DOHH2 (cell line): ENCODE measurements around the gene OBSCN.

ENCODE experiments used
- H3F3A ChIP-seq: fragments of 200-600 bp; sonication (generic), shearing (Covaris generic); 2 replicates; pipeline ENCODE4 v1.6.0; 2016; ENCODE audit warnings: antibody characterized with exemption, mild to moderate bottlenecking; ENCODE audit not compliant: control insufficient read depth, insufficient read depth
- H3K27ac ChIP-seq: fragments of 200-600 bp; sonication (generic); 2 replicates; pipeline ENCODE4 v1.5.1; 2014; ENCODE audit warnings: low read depth, mild to moderate bottlenecking, low read length, moderate library complexity
- H3K27me3 ChIP-seq: fragments of 200-600 bp; sonication (generic); 2 replicates; pipeline ENCODE4 v1.6.1; 2014; ENCODE audit warnings: mild to moderate bottlenecking, low read length, mixed read lengths; ENCODE audit not compliant: control insufficient read depth
- H3K36me3 ChIP-seq: fragments of 200-600 bp; sonication (generic); 2 replicates; pipeline ENCODE4 v1.6.1; 2014; ENCODE audit warnings: mild to moderate bottlenecking, low read length, moderate library complexity, mixed read lengths; ENCODE audit not compliant: control insufficient read depth
- H3K4me1 ChIP-seq: fragments of 200-600 bp; sonication (generic); 2 replicates; pipeline ENCODE4 v1.6.1; 2014; ENCODE audit warnings: mild to moderate bottlenecking, low read length, mixed read lengths; ENCODE audit not compliant: control insufficient read depth
- H3K4me2 ChIP-seq: fragments of 200-600 bp; sonication (generic); 2 replicates; pipeline ENCODE4 v1.6.0; 2014; ENCODE audit warnings: mild to moderate bottlenecking, low read length, moderate library complexity
- H3K4me3 ChIP-seq: fragments of 200-600 bp; sonication (generic); 2 replicates; pipeline ENCODE4 v1.5.1; 2014; ENCODE audit warnings: mild to moderate bottlenecking, low read length, mixed read lengths
- H3K79me2 ChIP-seq: fragments of 200-600 bp; sonication (generic); 2 replicates; pipeline ENCODE4 v1.6.1; 2014; ENCODE audit warnings: mild to moderate bottlenecking, low read length, mixed read lengths; ENCODE audit not compliant: control insufficient read depth
- H3K9me2 ChIP-seq: fragments of 200-600 bp; sonication (generic); replicated peaks from 2 replicates; pipeline ENCODE4 v1.6.1; 2014; ENCODE audit warnings: mild to moderate bottlenecking, low read length, mixed read lengths; ENCODE audit not compliant: control insufficient read depth
- H3K9me3 ChIP-seq: fragments of 200-600 bp; sonication (generic); 2 replicates; pipeline ENCODE4 v1.6.1; 2014; ENCODE audit warnings: antibody characterized with exemption, low read length, mixed read lengths; ENCODE audit not compliant: control insufficient read depth, insufficient read depth
- H4K20me1 ChIP-seq: fragments of 200-600 bp; sonication (generic); 2 replicates; pipeline ENCODE4 v1.6.0; 2014; ENCODE audit warnings: low read depth, mild to moderate bottlenecking, antibody characterized with exemption, low read length, moderate library complexity; ENCODE audit not compliant: control insufficient read depth, insufficient read depth
- EZH2phosphoT487 ChIP-seq: fragments of 200-600 bp; sonication (generic); IDR thresholded peaks from 2 replicates; pipeline ENCODE4 v1.6.1; 2017; ENCODE audit warnings: borderline replicate concordance, mild to moderate bottlenecking, antibody characterized with exemption, low read length, moderate library complexity, mixed read lengths
- TF ChIP-seq, protein P1 (sequence below): fragments of 200-600 bp; sonication (generic); IDR thresholded peaks from one replicate; pipeline ENCODE4 v1.5.1; 2014; ENCODE audit warnings: antibody characterized with exemption, mild to moderate bottlenecking, low read depth, low read length; ENCODE audit not compliant: poor library complexity, severe bottlenecking

Gene OBSCN

DNA sequence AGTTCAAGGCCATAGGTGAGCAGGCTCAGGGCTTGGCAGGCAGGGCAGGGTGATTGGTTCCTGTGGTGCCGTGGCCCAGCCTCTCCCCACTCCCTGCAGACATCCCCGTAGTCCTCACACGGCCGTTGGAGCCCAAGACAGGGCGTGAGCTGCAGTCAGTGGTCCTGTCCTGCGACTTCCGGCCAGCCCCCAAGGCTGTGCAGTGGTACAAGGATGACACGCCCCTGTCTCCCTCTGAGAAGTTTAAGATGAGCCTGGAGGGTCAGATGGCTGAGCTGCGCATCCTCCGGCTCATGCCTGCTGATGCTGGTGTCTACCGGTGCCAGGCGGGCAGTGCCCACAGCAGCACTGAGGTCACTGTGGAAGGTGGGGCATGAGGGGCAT lies 71.9 kb downstream of the OBSCN start:
- H3K27me3 ChIP-seq, result peaks cover 6% of the 10 kb centered on the region
- H3K4me1 ChIP-seq, result peaks cover 9% of the 10 kb centered on the region
- H3K36me3 ChIP-seq, result no peaks in the 10 kb centered on the region
- H4K20me1 ChIP-seq, result no peaks in the 10 kb centered on the region
- no peak overlapping the region for H3K4me3 ChIP-seq
- no peaks in the 10 kb centered on the region for H3F3A ChIP-seq
- no peaks in the 10 kb centered on the region for H3K9me2 ChIP-seq
- H3K79me2 ChIP-seq, result no peaks in the 10 kb centered on the region
- TF ChIP-seq EZH2phosphoT487, result no peak
- TF ChIP-seq, protein P1, sequence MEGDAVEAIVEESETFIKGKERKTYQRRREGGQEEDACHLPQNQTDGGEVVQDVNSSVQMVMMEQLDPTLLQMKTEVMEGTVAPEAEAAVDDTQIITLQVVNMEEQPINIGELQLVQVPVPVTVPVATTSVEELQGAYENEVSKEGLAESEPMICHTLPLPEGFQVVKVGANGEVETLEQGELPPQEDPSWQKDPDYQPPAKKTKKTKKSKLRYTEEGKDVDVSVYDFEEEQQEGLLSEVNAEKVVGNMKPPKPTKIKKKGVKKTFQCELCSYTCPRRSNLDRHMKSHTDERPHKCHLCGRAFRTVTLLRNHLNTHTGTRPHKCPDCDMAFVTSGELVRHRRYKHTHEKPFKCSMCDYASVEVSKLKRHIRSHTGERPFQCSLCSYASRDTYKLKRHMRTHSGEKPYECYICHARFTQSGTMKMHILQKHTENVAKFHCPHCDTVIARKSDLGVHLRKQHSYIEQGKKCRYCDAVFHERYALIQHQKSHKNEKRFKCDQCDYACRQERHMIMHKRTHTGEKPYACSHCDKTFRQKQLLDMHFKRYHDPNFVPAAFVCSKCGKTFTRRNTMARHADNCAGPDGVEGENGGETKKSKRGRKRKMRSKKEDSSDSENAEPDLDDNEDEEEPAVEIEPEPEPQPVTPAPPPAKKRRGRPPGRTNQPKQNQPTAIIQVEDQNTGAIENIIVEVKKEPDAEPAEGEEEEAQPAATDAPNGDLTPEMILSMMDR, result no peak
- H3K4me2 ChIP-seq, result no peak overlapping the region
- no peaks in the 10 kb centered on the region for H3K9me3 ChIP-seq
- no peak overlapping the region for H3K27ac ChIP-seq

DNA sequence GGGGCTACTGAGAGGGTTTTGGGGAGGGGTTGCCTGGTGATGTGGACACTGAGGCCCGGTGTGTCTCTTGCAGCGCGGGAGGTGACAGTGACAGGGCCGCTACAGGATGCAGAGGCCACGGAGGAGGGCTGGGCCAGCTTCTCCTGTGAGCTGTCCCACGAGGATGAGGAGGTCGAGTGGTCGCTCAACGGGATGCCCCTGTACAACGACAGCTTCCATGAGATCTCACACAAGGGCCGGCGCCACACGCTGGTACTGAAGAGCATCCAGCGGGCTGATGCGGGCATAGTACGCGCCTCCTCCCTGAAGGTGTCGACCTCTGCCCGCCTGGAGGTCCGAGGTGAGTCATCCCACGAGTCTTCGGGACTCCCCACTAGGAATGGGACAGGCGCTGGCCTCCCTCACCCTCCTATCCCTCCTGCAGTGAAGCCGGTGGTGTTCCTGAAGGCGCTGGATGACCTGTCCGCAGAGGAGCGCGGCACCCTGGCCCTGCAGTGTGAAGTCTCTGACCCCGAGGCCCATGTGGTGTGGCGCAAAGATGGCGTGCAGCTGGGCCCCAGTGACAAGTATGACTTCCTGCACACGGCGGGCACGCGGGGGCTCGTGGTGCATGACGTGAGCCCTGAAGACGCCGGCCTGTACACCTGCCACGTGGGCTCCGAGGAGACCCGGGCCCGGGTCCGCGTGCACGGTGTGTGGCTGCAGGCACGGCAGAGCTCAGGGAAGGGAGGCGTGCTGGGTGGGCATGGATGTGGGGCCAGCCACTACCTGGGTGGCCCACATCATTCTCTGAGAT lies 72.5 kb downstream of the OBSCN start:
- Histone ChIP-seq H3K27ac (no peak overlapping the region), H3K4me1 (peaks cover 9% of the 10 kb centered on the region), H4K20me1 (no peaks in the 10 kb centered on the region), H3K9me2 (no peaks in the 10 kb centered on the region), H3K27me3 (peaks cover 2% of the 10 kb centered on the region), H3K79me2 (no peaks in the 10 kb centered on the region), H3F3A (no peaks in the 10 kb centered on the region), H3K36me3 (no peaks in the 10 kb centered on the region), H3K4me2 (no peak overlapping the region), H3K9me3 (no peaks in the 10 kb centered on the region), H3K4me3 (no peak overlapping the region)
- no peak for TF ChIP-seq EZH2phosphoT487
- TF ChIP-seq, protein P1, result no peak

DNA sequence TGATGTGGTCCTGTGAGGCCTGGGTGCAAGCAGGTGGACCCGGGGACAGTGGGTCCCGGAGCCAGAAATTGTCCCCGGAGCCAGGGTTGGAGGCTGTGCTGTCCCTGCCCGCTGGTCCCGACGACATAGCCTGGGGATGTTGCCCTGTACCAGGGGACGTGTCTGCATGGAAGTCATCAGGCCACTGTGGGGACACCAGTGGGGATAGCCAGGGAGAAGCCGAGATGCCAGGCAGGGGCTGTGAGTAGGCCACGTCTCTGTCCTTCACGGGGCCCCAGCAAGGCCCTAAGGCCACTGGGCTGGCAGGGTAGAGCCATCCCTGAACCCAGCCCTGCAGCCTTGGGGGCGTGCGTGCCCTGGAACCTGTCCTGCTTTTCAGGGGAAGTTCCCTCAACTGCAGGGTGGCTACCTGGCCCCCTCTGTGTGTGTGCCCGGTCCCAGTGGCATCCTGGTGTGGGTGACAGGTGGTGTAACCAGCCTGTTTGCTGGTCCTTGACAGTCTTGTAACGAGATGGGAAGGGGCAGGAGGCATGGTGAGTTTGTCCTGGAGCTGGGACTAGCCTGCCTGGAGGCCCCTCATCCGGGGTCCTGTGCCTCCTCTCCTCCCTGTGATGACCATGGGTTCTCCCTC lies 73.2 kb downstream of the OBSCN start:
- H3F3A ChIP-seq, result no peaks in the 10 kb centered on the region
- no peaks in the 10 kb centered on the region for H3K79me2 ChIP-seq
- no peaks in the 10 kb centered on the region for H3K27me3 ChIP-seq
- no peak overlapping the region for H3K4me3 ChIP-seq
- H4K20me1 ChIP-seq, result no peaks in the 10 kb centered on the region
- peaks cover 4% of the 10 kb centered on the region for H3K4me1 ChIP-seq
- no peaks in the 10 kb centered on the region for H3K9me3 ChIP-seq
- H3K4me2 ChIP-seq, result no peak overlapping the region
- no peaks in the 10 kb centered on the region for H3K36me3 ChIP-seq
- TF ChIP-seq, protein P1, result no peak
- TF ChIP-seq EZH2phosphoT487, result no peak
- no peaks in the 10 kb centered on the region for H3K9me2 ChIP-seq
- no peak overlapping the region for H3K27ac ChIP-seq
